Measurements from ENCODE around the gene IER2. TPM values are rescaled to one million over a fixed set of nuclear protein-coding genes. Genes with fewer than 3 reads are reported as not detected.

Gene IER2
- total and polyA plus RNA-seq, 9 of the 15 experiments (the other 6 are each of a cell fraction or from before 2014, with no cell fraction given) = 4.5 to 205 (median 23.7) TPM

GRCh38 chr19:13116282-13117175 lies 33.7 kb upstream of the IER2 start, which contains the start of gene TRMT1 (continued):
- peak; percentile 93 for TF ChIP-seq PTBP1 (IDR thresholded peaks at IDR 0.05; ENCODE audit: low read depth, low read length)
- TF ChIP-seq NFRKB (IDR thresholded peaks at IDR 0.05; ENCODE audit: low read depth) = peak; percentile 66; the same call in 1 of the 2 replicates
- no peak for TF ChIP-seq CHD1 (IDR thresholded peaks at IDR 0.05; ENCODE audit: low read length)
- TF ChIP-seq MTA2 (IDR thresholded peaks at IDR 0.05; ENCODE audit: low read depth) = no peak
- TF ChIP-seq ZBTB26 (CRISPR knock-in tag; IDR thresholded peaks at IDR 0.05) = no peak
- TF ChIP-seq TEAD4 (IDR thresholded peaks at IDR 0.05; ENCODE audit: low read length) = peak; percentile 4; the same call in 1 of the 2 replicates
- TF ChIP-seq TEAD4 (CRISPR knock-in tag; IDR thresholded peaks at IDR 0.05; ENCODE audit: borderline replicate concordance) = no peak
- TF ChIP-seq ARNT (IDR thresholded peaks at IDR 0.05) = peak; percentile 57 to 76; a peak in 2 of 4 replicates
- TF ChIP-seq HDAC8 (tag; IDR thresholded peaks at IDR 0.05) = no peak
- peak; percentile 93 for TF ChIP-seq RAD51 (IDR thresholded peaks at IDR 0.05; ENCODE audit: borderline replicate concordance, low read depth)
- TF ChIP-seq CAMTA2 (CRISPR knock-in tag; conservative IDR thresholded peaks at IDR 0.05) = no peak
- no peak for TF ChIP-seq ZNF589 (CRISPR knock-in tag; IDR thresholded peaks at IDR 0.05; ENCODE audit: low read depth)
- no peak; the same call in 1 of the 2 replicates for TF ChIP-seq AFF4 (CRISPR knock-in tag; IDR thresholded peaks at IDR 0.05)
- peak; percentile 63 for TF ChIP-seq FOSL1 (tag; conservative IDR thresholded peaks at IDR 0.05)
- TF ChIP-seq ERF (CRISPR knock-in tag; IDR thresholded peaks at IDR 0.05) = no peak
- TF ChIP-seq ZNF717 (CRISPR knock-in tag; IDR thresholded peaks at IDR 0.05) = no peak
- peak; percentile 82 for TF ChIP-seq MEIS2 (IDR thresholded peaks at IDR 0.05; ENCODE audit: partially characterized antibody)
- TF ChIP-seq FIP1L1 (IDR thresholded peaks at IDR 0.05; ENCODE audit: low read depth, low read length, poor library complexity, severe bottlenecking) = no peak
- TF ChIP-seq RBM22 (IDR thresholded peaks at IDR 0.05; ENCODE audit: low read depth, low read length, poor library complexity, severe bottlenecking) = no peak
- TF ChIP-seq SNRNP70 (optimal IDR thresholded peaks at IDR 0.05; ENCODE audit: low read depth, low read length) = no peak
- TF ChIP-seq SOX6 (IDR thresholded peaks at IDR 0.05) = peak; percentile 37; the same call in 1 of the 2 replicates
- TF ChIP-seq BHLHE40 (IDR thresholded peaks at IDR 0.05; ENCODE audit: low read length) = peak; percentile 64
- peak; percentile 96 for TF ChIP-seq TOE1 (IDR thresholded peaks at IDR 0.05; ENCODE audit: borderline replicate concordance)
- TF ChIP-seq TOE1 (CRISPR knock-in tag; IDR thresholded peaks at IDR 0.05; ENCODE audit: borderline replicate concordance, low read depth) = no peak
- no peak for TF ChIP-seq PML (IDR thresholded peaks at IDR 0.05; ENCODE audit: low read length)
- peak; percentile 93 for TF ChIP-seq EP400 (IDR thresholded peaks at IDR 0.05)
- no peak for TF ChIP-seq YBX1 (IDR thresholded peaks at IDR 0.05)
